ENCODE results near the gene NAB2.

NAB2 gene

DNA sequence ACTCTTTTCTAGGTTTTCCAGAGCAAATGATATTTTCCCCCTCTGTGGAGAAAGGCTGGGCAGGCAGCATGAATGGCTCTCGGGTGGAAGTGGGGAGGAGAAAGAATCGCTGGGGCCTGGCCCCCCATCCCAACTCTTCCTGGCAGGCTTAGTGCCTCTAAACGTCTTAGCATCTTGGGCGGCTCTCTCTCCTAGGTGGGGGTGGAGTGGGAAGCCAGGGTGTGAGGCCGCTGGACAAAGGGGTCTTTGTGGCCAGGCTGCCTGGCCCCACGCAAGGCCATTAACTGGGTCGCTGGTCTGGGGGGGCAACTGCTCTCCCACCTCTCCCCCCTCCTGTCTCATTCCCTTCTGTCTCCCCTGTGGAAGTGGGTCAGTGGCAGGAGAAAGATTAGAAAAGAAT is 53.8 kb downstream of the NAB2 start:
- no peak for DNase-seq (ENCODE audit: low read depth)
- TF ChIP-seq POLR2A (IDR thresholded peaks at IDR 0.05; ENCODE audit: extremely low read depth, insufficient read length): no peak
- TF ChIP-seq, protein P1, sequence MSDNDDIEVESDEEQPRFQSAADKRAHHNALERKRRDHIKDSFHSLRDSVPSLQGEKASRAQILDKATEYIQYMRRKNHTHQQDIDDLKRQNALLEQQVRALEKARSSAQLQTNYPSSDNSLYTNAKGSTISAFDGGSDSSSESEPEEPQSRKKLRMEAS (IDR thresholded peaks at IDR 0.05; ENCODE audit: low read depth, low read length): no peak
- TF ChIP-seq, protein P2, sequence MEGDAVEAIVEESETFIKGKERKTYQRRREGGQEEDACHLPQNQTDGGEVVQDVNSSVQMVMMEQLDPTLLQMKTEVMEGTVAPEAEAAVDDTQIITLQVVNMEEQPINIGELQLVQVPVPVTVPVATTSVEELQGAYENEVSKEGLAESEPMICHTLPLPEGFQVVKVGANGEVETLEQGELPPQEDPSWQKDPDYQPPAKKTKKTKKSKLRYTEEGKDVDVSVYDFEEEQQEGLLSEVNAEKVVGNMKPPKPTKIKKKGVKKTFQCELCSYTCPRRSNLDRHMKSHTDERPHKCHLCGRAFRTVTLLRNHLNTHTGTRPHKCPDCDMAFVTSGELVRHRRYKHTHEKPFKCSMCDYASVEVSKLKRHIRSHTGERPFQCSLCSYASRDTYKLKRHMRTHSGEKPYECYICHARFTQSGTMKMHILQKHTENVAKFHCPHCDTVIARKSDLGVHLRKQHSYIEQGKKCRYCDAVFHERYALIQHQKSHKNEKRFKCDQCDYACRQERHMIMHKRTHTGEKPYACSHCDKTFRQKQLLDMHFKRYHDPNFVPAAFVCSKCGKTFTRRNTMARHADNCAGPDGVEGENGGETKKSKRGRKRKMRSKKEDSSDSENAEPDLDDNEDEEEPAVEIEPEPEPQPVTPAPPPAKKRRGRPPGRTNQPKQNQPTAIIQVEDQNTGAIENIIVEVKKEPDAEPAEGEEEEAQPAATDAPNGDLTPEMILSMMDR (IDR thresholded peaks at IDR 0.05; ENCODE audit: low read depth, low read length): no peak
- no peak for TF ChIP-seq MYC (IDR thresholded peaks at IDR 0.05; ENCODE audit: low read depth, low read length)
- H3K4me3 ChIP-seq (ENCODE audit: low read depth, low read length): no peak overlapping the region

DNA sequence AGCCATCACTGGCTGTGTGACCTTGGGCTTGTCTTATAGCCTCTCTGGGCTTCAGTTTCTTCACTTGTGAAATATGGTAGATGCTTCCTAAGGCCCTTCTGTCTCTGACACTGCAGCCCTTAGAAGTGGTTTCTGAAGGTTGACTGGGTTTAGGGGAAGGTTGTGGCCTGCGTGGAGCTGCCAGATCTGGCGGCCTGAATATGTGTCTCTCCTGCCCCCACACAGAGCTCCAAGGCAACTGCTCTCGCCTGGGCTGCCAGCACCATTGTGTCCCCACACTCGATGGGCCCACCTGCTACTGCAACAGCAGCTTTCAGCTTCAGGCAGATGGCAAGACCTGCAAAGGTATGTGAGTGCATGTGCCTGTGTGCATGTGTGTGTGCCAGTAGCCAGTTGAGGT is 54.5 kb downstream of the NAB2 start:
- TF ChIP-seq, protein P1 (IDR thresholded peaks at IDR 0.05; ENCODE audit: low read depth, low read length): no peak
- TF ChIP-seq, protein P2 (IDR thresholded peaks at IDR 0.05; ENCODE audit: low read depth, low read length): no peak
- TF ChIP-seq POLR2A (IDR thresholded peaks at IDR 0.05; ENCODE audit: extremely low read depth, insufficient read length) (no peak), MYC (IDR thresholded peaks at IDR 0.05; ENCODE audit: low read depth, low read length) (no peak)
- no peak overlapping the region for H3K4me3 ChIP-seq (ENCODE audit: low read depth, low read length)
- no peak for DNase-seq (ENCODE audit: low read depth)
